ENCODE data around the gene COLQ. TPM values are rescaled to one million over a fixed set of nuclear protein-coding genes. Genes with fewer than 3 reads are reported as not detected.

Gene COLQ
- total RNA-seq, 2 experiments from 2014 or later, result 2.3 to 2.9 TPM

DNA sequence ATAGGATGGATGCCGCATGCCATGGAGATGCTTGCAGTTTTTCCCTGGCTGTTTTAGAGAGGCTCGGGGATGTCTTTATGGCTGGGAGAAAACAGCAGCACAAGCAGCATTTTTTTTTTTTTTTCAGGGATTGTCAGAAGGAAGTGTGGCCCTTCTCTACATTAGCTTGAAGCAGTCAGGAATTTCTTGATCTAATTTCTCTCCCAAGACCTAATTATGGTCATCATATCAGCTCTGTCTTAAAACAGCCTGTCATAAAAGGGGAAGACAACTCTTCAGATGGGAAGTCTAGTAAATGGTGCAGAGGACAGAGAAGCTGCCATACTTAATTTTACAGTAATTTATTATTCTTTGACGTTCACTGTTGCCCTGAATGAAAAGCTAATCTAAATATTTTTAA is 49.6 kb downstream of the COLQ start:
- H3K4me1 Mint-ChIP-seq (ENCODE audit: low read depth), result peaks cover 5% of the 10 kb centered on the region
- H3K36me3 Mint-ChIP-seq (ENCODE audit: low read depth), result no peaks in the 10 kb centered on the region
- H3K9me3 Mint-ChIP-seq, result no peaks in the 10 kb centered on the region
- no peak overlapping the region for H3K4me3 Mint-ChIP-seq
- no peaks in the 10 kb centered on the region for H3K27me3 Mint-ChIP-seq
- POLR2A ChIA-PET, result no interaction called here
- CTCF ChIA-PET, result interaction anchor here (1.2 to 1.3 kb wide), 2 partner anchors 9 to 353 kb away, joined by 3 to 4 read pairs; no protein-coding TSS in a partner anchor
- DNase-seq (no peak), ATAC-seq (no peak)
- intact Hi-C loops (cut with micrococcal nuclease), result no loop called here
- no peak overlapping the region for H3K27ac Mint-ChIP-seq
- TF ChIP-seq, protein P1, sequence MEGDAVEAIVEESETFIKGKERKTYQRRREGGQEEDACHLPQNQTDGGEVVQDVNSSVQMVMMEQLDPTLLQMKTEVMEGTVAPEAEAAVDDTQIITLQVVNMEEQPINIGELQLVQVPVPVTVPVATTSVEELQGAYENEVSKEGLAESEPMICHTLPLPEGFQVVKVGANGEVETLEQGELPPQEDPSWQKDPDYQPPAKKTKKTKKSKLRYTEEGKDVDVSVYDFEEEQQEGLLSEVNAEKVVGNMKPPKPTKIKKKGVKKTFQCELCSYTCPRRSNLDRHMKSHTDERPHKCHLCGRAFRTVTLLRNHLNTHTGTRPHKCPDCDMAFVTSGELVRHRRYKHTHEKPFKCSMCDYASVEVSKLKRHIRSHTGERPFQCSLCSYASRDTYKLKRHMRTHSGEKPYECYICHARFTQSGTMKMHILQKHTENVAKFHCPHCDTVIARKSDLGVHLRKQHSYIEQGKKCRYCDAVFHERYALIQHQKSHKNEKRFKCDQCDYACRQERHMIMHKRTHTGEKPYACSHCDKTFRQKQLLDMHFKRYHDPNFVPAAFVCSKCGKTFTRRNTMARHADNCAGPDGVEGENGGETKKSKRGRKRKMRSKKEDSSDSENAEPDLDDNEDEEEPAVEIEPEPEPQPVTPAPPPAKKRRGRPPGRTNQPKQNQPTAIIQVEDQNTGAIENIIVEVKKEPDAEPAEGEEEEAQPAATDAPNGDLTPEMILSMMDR (IDR thresholded peaks at IDR 0.05), result no peak

DNA sequence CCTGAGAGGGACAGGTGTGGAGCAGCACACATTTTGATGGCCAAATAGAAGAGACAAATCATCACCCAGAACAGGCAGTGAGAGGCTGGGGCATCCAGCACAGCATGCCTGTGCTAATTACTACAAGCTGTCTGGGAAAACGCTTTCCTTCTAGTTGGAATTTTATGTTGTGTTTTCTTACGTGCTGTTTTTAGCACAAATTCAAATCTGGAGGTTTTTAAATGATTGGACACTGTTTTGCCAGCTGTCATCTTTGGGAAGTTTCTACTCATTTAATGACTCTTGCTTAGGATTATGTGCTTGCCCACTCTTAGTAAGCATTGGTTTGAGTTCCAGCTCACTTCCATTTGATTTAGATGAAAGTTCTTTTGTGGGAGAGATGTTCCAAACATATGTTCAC is 50.7 kb downstream of the COLQ start:
- ChIA-PET CTCF (interaction anchor here (1.2 kb wide), 1 partner anchor 352 kb away, joined by 3 read pairs; no protein-coding TSS in a partner anchor), POLR2A (no interaction called here)
- no peak for DNase-seq
- no peak overlapping the region for H3K27ac Mint-ChIP-seq
- peaks cover 5% of the 10 kb centered on the region for H3K4me1 Mint-ChIP-seq (ENCODE audit: low read depth)
- intact Hi-C loops (cut with micrococcal nuclease), result no loop called here
- no peaks in the 10 kb centered on the region for H3K27me3 Mint-ChIP-seq
- H3K4me3 Mint-ChIP-seq, result no peak overlapping the region
- H3K36me3 Mint-ChIP-seq (ENCODE audit: low read depth), result no peaks in the 10 kb centered on the region
- ATAC-seq, result no peak
- H3K9me3 Mint-ChIP-seq, result no peaks in the 10 kb centered on the region
- TF ChIP-seq, protein P1 (IDR thresholded peaks at IDR 0.05), result no peak

DNA sequence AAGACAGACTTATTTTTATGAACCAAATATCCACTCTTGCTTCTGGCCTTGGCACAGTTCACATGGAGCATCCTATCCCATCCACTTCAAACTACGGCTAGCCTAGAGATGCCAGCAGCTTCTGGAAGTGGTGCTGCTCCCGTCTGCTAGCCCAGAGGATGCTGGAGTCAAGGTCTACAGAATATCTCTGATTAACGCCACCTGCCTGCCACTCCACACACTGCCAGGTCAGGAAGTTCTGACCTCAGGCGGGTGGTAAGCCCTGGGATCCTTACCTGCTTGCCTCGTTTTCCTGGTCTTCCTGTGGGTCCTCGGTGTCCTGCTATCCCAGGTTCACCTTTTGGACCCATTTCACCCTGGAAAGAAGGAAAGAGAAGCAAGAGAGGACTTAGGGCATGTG is 51.2 kb downstream of the COLQ start:
- no peak for DNase-seq
- intact Hi-C loops (cut with micrococcal nuclease), result no loop called here
- TF ChIP-seq, protein P1 (IDR thresholded peaks at IDR 0.05), result no peak
- no peak for ATAC-seq
- Mint-ChIP-seq H3K27me3 (no peaks in the 10 kb centered on the region), H3K4me3 (no peak overlapping the region), H3K9me3 (no peaks in the 10 kb centered on the region), H3K4me1 (ENCODE audit: low read depth) (peaks cover 5% of the 10 kb centered on the region), H3K36me3 (ENCODE audit: low read depth) (no peaks in the 10 kb centered on the region), H3K27ac (no peak overlapping the region)
- ChIA-PET CTCF (no interaction called here), POLR2A (interaction anchor here (1.2 kb wide), 1 partner anchor 35 kb away, joined by 3 read pairs; no protein-coding TSS in a partner anchor)

DNA sequence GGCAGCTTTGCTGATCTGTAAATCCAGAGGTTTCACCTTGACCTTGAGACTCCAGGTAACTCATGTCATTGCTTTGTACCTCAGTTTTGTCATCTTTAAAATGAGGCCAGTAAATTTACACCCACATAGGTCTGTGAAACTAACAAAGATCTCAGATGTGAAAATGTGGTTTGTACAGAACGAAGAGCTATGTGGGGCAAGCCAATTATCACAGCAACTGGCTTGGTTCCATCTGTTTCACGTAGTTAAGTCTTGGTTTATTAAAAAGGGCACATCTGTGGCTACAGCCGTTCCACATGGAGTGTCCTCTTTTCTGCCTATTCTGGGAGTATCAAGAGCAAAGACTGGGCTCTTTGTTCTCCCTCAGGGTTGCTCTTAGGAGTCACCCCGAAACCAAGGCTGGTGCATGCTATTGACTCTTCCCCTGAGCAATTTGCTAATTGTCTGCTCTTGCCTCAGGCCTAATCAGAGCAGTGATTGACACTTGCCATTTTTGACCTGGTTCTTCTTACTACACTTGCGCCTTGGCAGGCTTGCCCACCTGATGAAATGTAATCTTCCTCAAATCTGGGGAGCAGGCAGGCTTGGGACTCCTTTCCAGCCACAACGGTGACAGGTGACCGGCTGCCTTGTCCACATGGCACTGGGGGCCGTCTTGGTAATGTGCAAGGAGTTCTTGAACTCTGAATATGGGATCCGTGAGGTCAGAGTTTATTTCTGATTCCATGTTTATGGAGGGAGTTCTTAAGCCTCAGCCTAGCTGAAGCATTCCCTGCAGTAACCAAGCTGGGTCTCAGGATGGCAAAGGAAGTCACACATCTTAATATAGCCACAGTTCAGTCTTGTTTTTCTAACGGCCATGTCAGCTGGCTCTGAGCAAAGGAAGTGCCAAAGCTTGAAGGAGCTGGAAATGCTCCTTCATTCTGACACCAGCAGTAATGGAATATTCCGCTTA is 54.0 kb downstream of the COLQ start:
- no peaks in the 10 kb centered on the region for H3K9me3 Mint-ChIP-seq

More for the DNA sequence above, 54.0 kb downstream of the COLQ start:
- Mint-ChIP-seq H3K27ac (peak overlapping the region; percentile 0), H3K36me3 (ENCODE audit: low read depth) (no peaks in the 10 kb centered on the region), H3K27me3 (no peaks in the 10 kb centered on the region), H3K4me3 (no peak overlapping the region), H3K4me1 (ENCODE audit: low read depth) (peaks cover 9% of the 10 kb centered on the region)
- TF ChIP-seq, protein P1 (IDR thresholded peaks at IDR 0.05), result no peak
- DNase-seq, result no peak
- no peak for ATAC-seq
- ChIA-PET POLR2A (no interaction called here), CTCF (interaction anchor here (1.3 to 1.4 kb wide), 2 partner anchors 20 to 360 kb away, joined by 3 to 4 read pairs; no protein-coding TSS in a partner anchor)
- intact Hi-C loops (cut with micrococcal nuclease), result no loop called here

Data from activated CD8-positive, alpha-beta T cell treated with anti-CD3 and anti-CD28 coated beads for 36 hours (primary cell).